ENCODE data around the gene DTX3. TPM values are rescaled to one million over a fixed set of nuclear protein-coding genes. Genes with fewer than 3 reads are reported as not detected.
"Not testable (repeated sequence)": the region's sequence is repeated elsewhere in the genome, so short reads cannot be mapped to it uniquely, and the experiment has no call there.

Gene DTX3
- total and polyA plus RNA-seq, 2 experiments from 2014 or later = 22.8 to 46.6 TPM

- TF ChIP-seq, protein P1, sequence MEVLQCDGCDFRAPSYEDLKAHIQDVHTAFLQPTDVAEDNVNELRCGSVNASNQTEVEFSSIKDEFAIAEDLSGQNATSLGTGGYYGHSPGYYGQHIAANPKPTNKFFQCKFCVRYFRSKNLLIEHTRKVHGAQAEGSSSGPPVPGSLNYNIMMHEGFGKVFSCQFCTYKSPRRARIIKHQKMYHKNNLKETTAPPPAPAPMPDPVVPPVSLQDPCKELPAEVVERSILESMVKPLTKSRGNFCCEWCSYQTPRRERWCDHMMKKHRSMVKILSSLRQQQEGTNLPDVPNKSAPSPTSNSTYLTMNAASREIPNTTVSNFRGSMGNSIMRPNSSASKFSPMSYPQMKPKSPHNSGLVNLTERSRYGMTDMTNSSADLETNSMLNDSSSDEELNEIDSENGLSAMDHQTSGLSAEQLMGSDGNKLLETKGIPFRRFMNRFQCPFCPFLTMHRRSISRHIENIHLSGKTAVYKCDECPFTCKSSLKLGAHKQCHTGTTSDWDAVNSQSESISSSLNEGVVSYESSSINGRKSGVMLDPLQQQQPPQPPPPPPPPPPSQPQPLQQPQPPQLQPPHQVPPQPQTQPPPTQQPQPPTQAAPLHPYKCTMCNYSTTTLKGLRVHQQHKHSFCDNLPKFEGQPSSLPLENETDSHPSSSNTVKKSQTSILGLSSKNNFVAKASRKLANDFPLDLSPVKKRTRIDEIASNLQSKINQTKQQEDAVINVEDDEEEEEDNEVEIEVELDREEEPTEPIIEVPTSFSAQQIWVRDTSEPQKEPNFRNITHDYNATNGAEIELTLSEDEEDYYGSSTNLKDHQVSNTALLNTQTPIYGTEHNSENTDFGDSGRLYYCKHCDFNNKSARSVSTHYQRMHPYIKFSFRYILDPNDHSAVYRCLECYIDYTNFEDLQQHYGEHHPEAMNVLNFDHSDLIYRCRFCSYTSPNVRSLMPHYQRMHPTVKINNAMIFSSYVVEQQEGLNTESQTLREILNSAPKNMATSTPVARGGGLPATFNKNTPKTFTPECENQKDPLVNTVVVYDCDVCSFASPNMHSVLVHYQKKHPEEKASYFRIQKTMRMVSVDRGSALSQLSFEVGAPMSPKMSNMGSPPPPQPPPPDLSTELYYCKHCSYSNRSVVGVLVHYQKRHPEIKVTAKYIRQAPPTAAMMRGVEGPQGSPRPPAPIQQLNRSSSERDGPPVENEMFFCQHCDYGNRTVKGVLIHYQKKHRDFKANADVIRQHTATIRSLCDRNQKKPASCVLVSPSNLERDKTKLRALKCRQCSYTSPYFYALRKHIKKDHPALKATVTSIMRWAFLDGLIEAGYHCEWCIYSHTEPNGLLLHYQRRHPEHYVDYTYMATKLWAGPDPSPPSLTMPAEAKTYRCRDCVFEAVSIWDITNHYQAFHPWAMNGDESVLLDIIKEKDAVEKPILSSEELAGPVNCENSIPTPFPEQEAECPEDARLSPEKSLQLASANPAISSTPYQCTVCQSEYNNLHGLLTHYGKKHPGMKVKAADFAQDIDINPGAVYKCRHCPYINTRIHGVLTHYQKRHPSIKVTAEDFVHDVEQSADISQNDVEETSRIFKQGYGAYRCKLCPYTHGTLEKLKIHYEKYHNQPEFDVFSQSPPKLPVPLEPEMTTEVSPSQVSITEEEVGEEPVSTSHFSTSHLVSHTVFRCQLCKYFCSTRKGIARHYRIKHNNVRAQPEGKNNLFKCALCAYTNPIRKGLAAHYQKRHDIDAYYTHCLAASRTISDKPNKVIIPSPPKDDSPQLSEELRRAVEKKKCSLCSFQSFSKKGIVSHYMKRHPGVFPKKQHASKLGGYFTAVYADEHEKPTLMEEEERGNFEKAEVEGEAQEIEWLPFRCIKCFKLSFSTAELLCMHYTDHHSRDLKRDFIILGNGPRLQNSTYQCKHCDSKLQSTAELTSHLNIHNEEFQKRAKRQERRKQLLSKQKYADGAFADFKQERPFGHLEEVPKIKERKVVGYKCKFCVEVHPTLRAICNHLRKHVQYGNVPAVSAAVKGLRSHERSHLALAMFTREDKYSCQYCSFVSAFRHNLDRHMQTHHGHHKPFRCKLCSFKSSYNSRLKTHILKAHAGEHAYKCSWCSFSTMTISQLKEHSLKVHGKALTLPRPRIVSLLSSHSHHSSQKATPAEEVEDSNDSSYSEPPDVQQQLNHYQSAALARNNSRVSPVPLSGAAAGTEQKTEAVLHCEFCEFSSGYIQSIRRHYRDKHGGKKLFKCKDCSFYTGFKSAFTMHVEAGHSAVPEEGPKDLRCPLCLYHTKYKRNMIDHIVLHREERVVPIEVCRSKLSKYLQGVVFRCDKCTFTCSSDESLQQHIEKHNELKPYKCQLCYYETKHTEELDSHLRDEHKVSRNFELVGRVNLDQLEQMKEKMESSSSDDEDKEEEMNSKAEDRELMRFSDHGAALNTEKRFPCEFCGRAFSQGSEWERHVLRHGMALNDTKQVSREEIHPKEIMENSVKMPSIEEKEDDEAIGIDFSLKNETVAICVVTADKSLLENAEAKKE (CRISPR knock-in tag; IDR thresholded peaks at IDR 0.05) = no peak
- TF ChIP-seq EZH2phosphoT487 (IDR thresholded peaks at IDR 0.05; ENCODE audit: unreplicated experiment) = no peak
- TF ChIP-seq ZNF331 (CRISPR knock-in tag; IDR thresholded peaks at IDR 0.05; ENCODE audit: low read depth) = no peak
- TF ChIP-seq POLR2AphosphoS5 (IDR thresholded peaks at IDR 0.05; ENCODE audit: low read depth) = no peak
- TF ChIP-seq ZNF114 (CRISPR knock-in tag; IDR thresholded peaks at IDR 0.05) = no peak
- TF ChIP-seq, protein P2, sequence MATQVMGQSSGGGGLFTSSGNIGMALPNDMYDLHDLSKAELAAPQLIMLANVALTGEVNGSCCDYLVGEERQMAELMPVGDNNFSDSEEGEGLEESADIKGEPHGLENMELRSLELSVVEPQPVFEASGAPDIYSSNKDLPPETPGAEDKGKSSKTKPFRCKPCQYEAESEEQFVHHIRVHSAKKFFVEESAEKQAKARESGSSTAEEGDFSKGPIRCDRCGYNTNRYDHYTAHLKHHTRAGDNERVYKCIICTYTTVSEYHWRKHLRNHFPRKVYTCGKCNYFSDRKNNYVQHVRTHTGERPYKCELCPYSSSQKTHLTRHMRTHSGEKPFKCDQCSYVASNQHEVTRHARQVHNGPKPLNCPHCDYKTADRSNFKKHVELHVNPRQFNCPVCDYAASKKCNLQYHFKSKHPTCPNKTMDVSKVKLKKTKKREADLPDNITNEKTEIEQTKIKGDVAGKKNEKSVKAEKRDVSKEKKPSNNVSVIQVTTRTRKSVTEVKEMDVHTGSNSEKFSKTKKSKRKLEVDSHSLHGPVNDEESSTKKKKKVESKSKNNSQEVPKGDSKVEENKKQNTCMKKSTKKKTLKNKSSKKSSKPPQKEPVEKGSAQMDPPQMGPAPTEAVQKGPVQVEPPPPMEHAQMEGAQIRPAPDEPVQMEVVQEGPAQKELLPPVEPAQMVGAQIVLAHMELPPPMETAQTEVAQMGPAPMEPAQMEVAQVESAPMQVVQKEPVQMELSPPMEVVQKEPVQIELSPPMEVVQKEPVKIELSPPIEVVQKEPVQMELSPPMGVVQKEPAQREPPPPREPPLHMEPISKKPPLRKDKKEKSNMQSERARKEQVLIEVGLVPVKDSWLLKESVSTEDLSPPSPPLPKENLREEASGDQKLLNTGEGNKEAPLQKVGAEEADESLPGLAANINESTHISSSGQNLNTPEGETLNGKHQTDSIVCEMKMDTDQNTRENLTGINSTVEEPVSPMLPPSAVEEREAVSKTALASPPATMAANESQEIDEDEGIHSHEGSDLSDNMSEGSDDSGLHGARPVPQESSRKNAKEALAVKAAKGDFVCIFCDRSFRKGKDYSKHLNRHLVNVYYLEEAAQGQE (IDR thresholded peaks at IDR 0.05; ENCODE audit: unreplicated experiment) = no peak
Observed at GRCh38 chr12:57560516-57560915, 44.1 kb upstream of the DTX3 start (continued).

DNA sequence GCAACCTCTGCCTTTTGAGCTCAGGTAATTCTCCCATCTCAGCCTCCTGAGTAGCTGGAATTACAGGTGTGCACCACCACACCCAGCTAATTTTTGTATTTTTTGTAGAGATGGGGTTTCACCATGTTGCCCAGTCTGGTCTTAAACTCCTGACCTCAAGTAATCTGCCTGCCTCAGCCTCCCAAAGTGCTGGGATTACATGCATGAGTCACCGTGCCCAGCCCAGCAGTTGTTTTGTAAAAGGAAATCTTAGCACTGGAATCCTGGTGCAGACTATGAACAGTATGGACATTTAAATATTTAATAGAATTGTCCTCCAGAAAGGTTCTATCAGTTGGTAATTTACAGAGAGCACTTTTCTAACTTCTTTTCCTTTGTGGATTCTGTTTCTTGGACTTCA is 43.5 kb upstream of the DTX3 start:
- not testable (repeated sequence) for H3K9me3 Mint-ChIP-seq; H3K27me3 Mint-ChIP-seq (ENCODE audit: insufficient read depth, low read depth, poor library complexity); H3F3A ChIP-seq (replicated peaks; ENCODE audit: low read depth); H2AFZ ChIP-seq; H3K27me3 ChIP-seq (ENCODE audit: insufficient read depth); H3K27ac Mint-ChIP-seq; H3K4me1 ChIP-seq (ENCODE audit: insufficient read depth); H3K4me1 Mint-ChIP-seq; ATAC-seq; H3K36me3 ChIP-seq (ENCODE audit: insufficient read depth); H4K20me1 ChIP-seq (replicated peaks; ENCODE audit: insufficient read depth); H3K4me2 ChIP-seq; H3K4me3 ChIP-seq; H3K9me2 ChIP-seq (ENCODE audit: insufficient read depth); H3K27ac ChIP-seq (ENCODE audit: low read depth); DNase-seq (ENCODE audit: low spot score); H3K4me3 Mint-ChIP-seq
- peaks cover 16% of the 10 kb centered on the region; the same call in 1 of the 2 replicates for H3K79me2 ChIP-seq (replicated peaks; ENCODE audit: insufficient read depth)
- H3K36me3 Mint-ChIP-seq (ENCODE audit: low read depth) = peaks cover 11% of the 10 kb centered on the region; the same call in 2 of the 3 replicates

All from GM23338 (cell line).